NCI-H2107 (cell line): ENCODE results near the gene TXNL4A.

Experiments used
- DNase-seq: peaks from one replicate; lab custom pipeline; 2025; lab: John Stamatoyannopoulos, UW

The TXNL4A gene

GRCh38 chr18:79948719-79949411 is 39.5 kb downstream of the TXNL4A start:
- no peak for DNase-seq

- DNase-seq = no peak
Measured at GRCh38 chr18:79947881-79948610, 40.3 kb downstream of the TXNL4A start.

GRCh38 chr18:79947054-79947755 is 41.2 kb downstream of the TXNL4A start:
- no peak for DNase-seq

GRCh38 chr18:79945118-79946042 is 43.0 kb downstream of the TXNL4A start:
- peak; percentile 50 for DNase-seq

- no peak for DNase-seq
Measured at GRCh38 chr18:79944746-79945117, 43.6 kb downstream of the TXNL4A start.

- no peak for DNase-seq
Measured at GRCh38 chr18:79944126-79944731, 44.1 kb downstream of the TXNL4A start.

- DNase-seq = no peak
Measured at GRCh38 chr18:79943608-79944125, 44.7 kb downstream of the TXNL4A start.

- DNase-seq = no peak
Measured at GRCh38 chr18:79942786-79943607, 45.4 kb downstream of the TXNL4A start.

- no peak for DNase-seq
Measured at GRCh38 chr18:79942211-79942610, 46.2 kb downstream of the TXNL4A start.

- DNase-seq = no peak
Measured at GRCh38 chr18:79941473-79942119, 46.8 kb downstream of the TXNL4A start.

- no peak for DNase-seq
Measured at GRCh38 chr18:79940814-79941472, 47.4 kb downstream of the TXNL4A start.

GRCh38 chr18:79940126-79940813 is 48.1 kb downstream of the TXNL4A start:
- DNase-seq = no peak

GRCh38 chr18:79939096-79939495 is 49.3 kb downstream of the TXNL4A start:
- DNase-seq = no peak

- DNase-seq = no peak
Measured at GRCh38 chr18:79938196-79938595, 50.2 kb downstream of the TXNL4A start.

- no peak for DNase-seq
Measured at GRCh38 chr18:79937103-79937860, 51.1 kb downstream of the TXNL4A start.

GRCh38 chr18:79936641-79937040 is 51.7 kb downstream of the TXNL4A start:
- DNase-seq = no peak

GRCh38 chr18:79935925-79936324 is 52.4 kb downstream of the TXNL4A start:
- DNase-seq = no peak

GRCh38 chr18:79935499-79935898 is 52.9 kb downstream of the TXNL4A start:
- DNase-seq = no peak
